Measurements from ENCODE around the gene ADPGK. TPM values are rescaled to one million over a fixed set of nuclear protein-coding genes. Genes with fewer than 3 reads are reported as not detected.

The ADPGK gene
- total and polyA plus RNA-seq, 7 donors, result 10.2 to 41.1 (median 25.2) TPM

GRCh38 chr15:72737723-72738122, 45.8 kb downstream of the ADPGK start:
- no peak for DNase-seq
- H3K4me3 ChIP-seq, result no peak overlapping the region
- peaks cover 0 to 59% (median 31%) of the 10 kb centered on the region in 4 donors for H3K36me3 ChIP-seq
- H3K27me3 ChIP-seq, result no peaks in the 10 kb centered on the region
- H3K9me3 ChIP-seq, result no peaks in the 10 kb centered on the region
- H3K4me1 ChIP-seq, result no peaks in the 10 kb centered on the region
- H3K27ac ChIP-seq, result no peak overlapping the region
- intact Hi-C loops (cut with DNase I), result no loop called here
- TF ChIP-seq EP300 (IDR thresholded peaks at IDR 0.05), result no peak
- TF ChIP-seq POLR2AphosphoS5 (IDR thresholded peaks at IDR 0.05), result no peak
- 94 to 95% methylated on average over 1 of the region's 1 CpG for WGBS, 2 donors

- Histone ChIP-seq H3K4me3 (no peak overlapping the region), H3K27me3 (no peaks in the 10 kb centered on the region), H3K27ac (no peak overlapping the region), H3K9me3 (no peaks in the 10 kb centered on the region), H3K36me3 (peaks cover 0 to 66% (median 34%) of the 10 kb centered on the region in 4 donors), H3K4me1 (no peaks in the 10 kb centered on the region)
- intact Hi-C loops (cut with DNase I), result no loop called here
- no peak for TF ChIP-seq POLR2A (IDR thresholded peaks at IDR 0.05)
- TF ChIP-seq CTCF (IDR thresholded peaks at IDR 0.05), result no peak
- TF ChIP-seq POLR2AphosphoS5 (IDR thresholded peaks at IDR 0.05), result no peak
- TF ChIP-seq EP300 (IDR thresholded peaks at IDR 0.05), result no peak
- DNase-seq, result no peak
- WGBS, 2 donors, result 87 to 88% methylated on average over 3 of the region's 3 CpGs
Measured at GRCh38 chr15:72737061-72737460, 46.5 kb downstream of the ADPGK start.

- H3K4me1 ChIP-seq, result no peaks in the 10 kb centered on the region
- H3K4me3 ChIP-seq, result no peak overlapping the region
- intact Hi-C loops (cut with DNase I), result no loop called here
- H3K27ac ChIP-seq, result no peak overlapping the region
- no peak for DNase-seq
- TF ChIP-seq POLR2AphosphoS5 (IDR thresholded peaks at IDR 0.05) (no peak), EP300 (IDR thresholded peaks at IDR 0.05) (no peak), CTCF (IDR thresholded peaks at IDR 0.05) (no peak)
- no peaks in the 10 kb centered on the region for H3K27me3 ChIP-seq
- 97 to 98% methylated on average over 2 of the region's 2 CpGs for WGBS, 2 donors
- H3K36me3 ChIP-seq, result peaks cover 0 to 75% (median 43%) of the 10 kb centered on the region in 4 donors
- no peaks in the 10 kb centered on the region for H3K9me3 ChIP-seq
Measured at GRCh38 chr15:72735111-72735510, 48.4 kb downstream of the ADPGK start.

- H3K27ac ChIP-seq, result no peak overlapping the region
Measured at GRCh38 chr15:72733941-72734738, 49.4 kb downstream of the ADPGK start.

More at GRCh38 chr15:72733941-72734738, 49.4 kb downstream of the ADPGK start:
- Histone ChIP-seq H3K4me3 (no peak overlapping the region), H3K9me3 (no peaks in the 10 kb centered on the region), H3K36me3 (peaks cover 0 to 66% (median 40%) of the 10 kb centered on the region in 4 donors), H3K4me1 (no peaks in the 10 kb centered on the region), H3K27me3 (no peaks in the 10 kb centered on the region)
- intact Hi-C loops (cut with DNase I), result no loop called here
- no peak for DNase-seq
- no peak for TF ChIP-seq CTCF (IDR thresholded peaks at IDR 0.05)
- TF ChIP-seq EP300 (IDR thresholded peaks at IDR 0.05), result no peak
- no peak for TF ChIP-seq POLR2A (IDR thresholded peaks at IDR 0.05)
- no peak for TF ChIP-seq POLR2AphosphoS5 (IDR thresholded peaks at IDR 0.05)
- WGBS, 2 donors, result 88 to 94% methylated on average over 2 of the region's 2 CpGs
